SK-N-SH treated with all-trans-retinoic acid at 6 μM for 48 hours (cell line): ENCODE measurements around the gene EXO1.

Source experiments
- ATAC-seq: fragments of 200-7000 bp; cut with Tn5 transposase; 3 replicates; pipeline ENCODE4 v1.9.1; 2020; ENCODE audit warnings: mild to moderate bottlenecking, moderate library complexity
- ARNTL ChIP-seq: fragments of 450-650 bp; formaldehyde crosslinking; IDR thresholded peaks from 2 replicates; pipeline ENCODE4 v1.5.0; 2020; ENCODE audit warnings: low read depth, mild to moderate bottlenecking, moderate library complexity, borderline replicate concordance
- BACH2 ChIP-seq: fragments of 250-450 bp; sonication (Bioruptor Pico); IDR thresholded peaks from 2 replicates; pipeline ENCODE4 v1.9.0; 2021; ENCODE audit warnings: mild to moderate bottlenecking, borderline replicate concordance
- CSDC2 ChIP-seq: fragments of 250-450 bp; sonication (Bioruptor Pico); IDR thresholded peaks from 2 replicates; pipeline ENCODE4 v1.5.0; 2020; ENCODE audit warnings: mild to moderate bottlenecking, moderate library complexity
- CSRNP3 ChIP-seq: fragments of 250-450 bp; sonication (Bioruptor Pico); IDR thresholded peaks from 2 replicates; pipeline ENCODE4 v1.5.1; 2021; ENCODE audit warnings: mild to moderate bottlenecking, moderate library complexity
- ESRRG ChIP-seq: fragments of 250-450 bp; sonication (Bioruptor Pico); IDR thresholded peaks from 2 replicates; pipeline ENCODE4 v1.6.1; 2021; ENCODE audit warnings: mild to moderate bottlenecking
- GLIS3 ChIP-seq: fragments of 250-450 bp; sonication (Bioruptor Pico); IDR thresholded peaks from 2 replicates; pipeline ENCODE4 v1.5.0; 2020; ENCODE audit warnings: mild to moderate bottlenecking, moderate library complexity
- ISL1 ChIP-seq: fragments of 250-450 bp; sonication (Bioruptor Pico); IDR thresholded peaks from 2 replicates; pipeline ENCODE4 v2.1.2; 2022; ENCODE audit warnings: mild to moderate bottlenecking, moderate library complexity
- OSR1 ChIP-seq: fragments of 250-450 bp; sonication (Bioruptor Pico); IDR thresholded peaks from 2 replicates; pipeline ENCODE4 v1.8.0; 2022; ENCODE audit warnings: moderate library complexity, mild to moderate bottlenecking, inconsistent platforms
- POU6F1 ChIP-seq: fragments of 250-450 bp; sonication (Bioruptor Pico); IDR thresholded peaks from 2 replicates; pipeline ENCODE4 v1.8.0; 2021; ENCODE audit warnings: low read depth, mild to moderate bottlenecking, moderate library complexity, borderline replicate concordance
- PPARA ChIP-seq: fragments of 250-450 bp; sonication (Bioruptor Pico); IDR thresholded peaks from 2 replicates; pipeline ENCODE4 v1.5.0; 2020; ENCODE audit warnings: mild to moderate bottlenecking, borderline replicate concordance
- RARB ChIP-seq: fragments of 250-450 bp; sonication (Bioruptor Pico); IDR thresholded peaks from 2 replicates; pipeline ENCODE4 v1.8.0; 2021; ENCODE audit warnings: mild to moderate bottlenecking, moderate library complexity
- SNAI2 ChIP-seq: fragments of 250-450 bp; sonication (Bioruptor Pico); IDR thresholded peaks from 2 replicates; pipeline ENCODE4 v1.5.0; 2020; ENCODE audit warnings: mild to moderate bottlenecking, moderate library complexity
- TCF4 ChIP-seq: fragments of 250-450 bp; sonication (Bioruptor Pico); IDR thresholded peaks from 2 replicates; pipeline ENCODE4 v1.8.0; 2021; ENCODE audit warnings: mild to moderate bottlenecking, moderate library complexity, borderline replicate concordance
- TOX ChIP-seq: fragments of 250-450 bp; sonication (Bioruptor Pico); IDR thresholded peaks from 2 replicates; pipeline ENCODE4 v1.8.0; 2021; ENCODE audit warnings: mild to moderate bottlenecking, moderate library complexity, borderline replicate concordance
- ZC3H10 ChIP-seq: fragments of 250-450 bp; sonication (Bioruptor Pico); IDR thresholded peaks from 2 replicates; pipeline ENCODE4 v1.5.1; 2021; ENCODE audit warnings: mild to moderate bottlenecking, moderate library complexity
- ZFP30 ChIP-seq: fragments of 450-650 bp; formaldehyde crosslinking; IDR thresholded peaks from 2 replicates; pipeline ENCODE4 v1.5.0; 2022; ENCODE audit warnings: mild to moderate bottlenecking, moderate library complexity
- ZNF565 ChIP-seq: fragments of 450-650 bp; formaldehyde crosslinking; conservative IDR thresholded peaks from 2 replicates; pipeline ENCODE4 v1.5.0; 2020; ENCODE audit warnings: low read depth, mild to moderate bottlenecking, moderate library complexity
- ZNF70 ChIP-seq: fragments of 450-650 bp; formaldehyde crosslinking; IDR thresholded peaks from 2 replicates; pipeline ENCODE4 v1.5.0; 2020; ENCODE audit warnings: mild to moderate bottlenecking, moderate library complexity
- ZNF8 ChIP-seq: fragments of 450-650 bp; formaldehyde crosslinking; IDR thresholded peaks from 2 replicates; pipeline ENCODE4 v1.5.0; 2020; ENCODE audit warnings: mild to moderate bottlenecking, moderate library complexity
- TF ChIP-seq, protein P1 (sequence below): fragments of 250-450 bp; sonication (Bioruptor Pico); IDR thresholded peaks from 2 replicates; pipeline ENCODE4 v1.8.0; 2020; ENCODE audit warnings: mild to moderate bottlenecking, moderate library complexity, borderline replicate concordance
- TF ChIP-seq, protein P2 (sequence below): fragments of 250-450 bp; sonication (Bioruptor Pico); IDR thresholded peaks from 2 replicates; pipeline ENCODE4 v1.5.0; 2020; ENCODE audit warnings: mild to moderate bottlenecking, moderate library complexity
- TF ChIP-seq, protein P3 (sequence below): fragments of 250-450 bp; sonication (Bioruptor Pico); IDR thresholded peaks from 2 replicates; pipeline ENCODE4 v1.5.1; 2020; ENCODE audit warnings: low read depth, mild to moderate bottlenecking, moderate library complexity

The EXO1 gene

GRCh38 chr1:241837901-241838300 lies 10.1 kb upstream of the EXO1 start:
- 0 out of 3 replicates have a peak, but pooled peaks have one; percentile 13 for ATAC-seq
- TF ChIP-seq ZNF8 (no peak), ZNF70 (CRISPR knock-in tag) (no peak)
- TF ChIP-seq, protein P1, sequence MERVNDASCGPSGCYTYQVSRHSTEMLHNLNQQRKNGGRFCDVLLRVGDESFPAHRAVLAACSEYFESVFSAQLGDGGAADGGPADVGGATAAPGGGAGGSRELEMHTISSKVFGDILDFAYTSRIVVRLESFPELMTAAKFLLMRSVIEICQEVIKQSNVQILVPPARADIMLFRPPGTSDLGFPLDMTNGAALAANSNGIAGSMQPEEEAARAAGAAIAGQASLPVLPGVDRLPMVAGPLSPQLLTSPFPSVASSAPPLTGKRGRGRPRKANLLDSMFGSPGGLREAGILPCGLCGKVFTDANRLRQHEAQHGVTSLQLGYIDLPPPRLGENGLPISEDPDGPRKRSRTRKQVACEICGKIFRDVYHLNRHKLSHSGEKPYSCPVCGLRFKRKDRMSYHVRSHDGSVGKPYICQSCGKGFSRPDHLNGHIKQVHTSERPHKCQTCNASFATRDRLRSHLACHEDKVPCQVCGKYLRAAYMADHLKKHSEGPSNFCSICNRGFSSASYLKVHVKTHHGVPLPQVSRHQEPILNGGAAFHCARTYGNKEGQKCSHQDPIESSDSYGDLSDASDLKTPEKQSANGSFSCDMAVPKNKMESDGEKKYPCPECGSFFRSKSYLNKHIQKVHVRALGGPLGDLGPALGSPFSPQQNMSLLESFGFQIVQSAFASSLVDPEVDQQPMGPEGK (CRISPR knock-in tag), result no peak

GRCh38 chr1:241838897-241839296 lies 9.1 kb upstream of the EXO1 start:
- TF ChIP-seq ZC3H10 (no peak), SNAI2 (no peak), BACH2 (no peak), CSDC2 (CRISPR knock-in tag) (no peak), CSRNP3 (no peak), ESRRG (CRISPR knock-in tag) (no peak), ZNF8 (no peak), ARNTL (no peak), TCF4 (CRISPR knock-in tag) (no peak), ZFP30 (CRISPR knock-in tag) (no peak), TOX (CRISPR knock-in tag) (no peak), OSR1 (no peak), ZNF70 (CRISPR knock-in tag) (no peak), ZNF565 (CRISPR knock-in tag) (no peak)
- TF ChIP-seq, protein P2, sequence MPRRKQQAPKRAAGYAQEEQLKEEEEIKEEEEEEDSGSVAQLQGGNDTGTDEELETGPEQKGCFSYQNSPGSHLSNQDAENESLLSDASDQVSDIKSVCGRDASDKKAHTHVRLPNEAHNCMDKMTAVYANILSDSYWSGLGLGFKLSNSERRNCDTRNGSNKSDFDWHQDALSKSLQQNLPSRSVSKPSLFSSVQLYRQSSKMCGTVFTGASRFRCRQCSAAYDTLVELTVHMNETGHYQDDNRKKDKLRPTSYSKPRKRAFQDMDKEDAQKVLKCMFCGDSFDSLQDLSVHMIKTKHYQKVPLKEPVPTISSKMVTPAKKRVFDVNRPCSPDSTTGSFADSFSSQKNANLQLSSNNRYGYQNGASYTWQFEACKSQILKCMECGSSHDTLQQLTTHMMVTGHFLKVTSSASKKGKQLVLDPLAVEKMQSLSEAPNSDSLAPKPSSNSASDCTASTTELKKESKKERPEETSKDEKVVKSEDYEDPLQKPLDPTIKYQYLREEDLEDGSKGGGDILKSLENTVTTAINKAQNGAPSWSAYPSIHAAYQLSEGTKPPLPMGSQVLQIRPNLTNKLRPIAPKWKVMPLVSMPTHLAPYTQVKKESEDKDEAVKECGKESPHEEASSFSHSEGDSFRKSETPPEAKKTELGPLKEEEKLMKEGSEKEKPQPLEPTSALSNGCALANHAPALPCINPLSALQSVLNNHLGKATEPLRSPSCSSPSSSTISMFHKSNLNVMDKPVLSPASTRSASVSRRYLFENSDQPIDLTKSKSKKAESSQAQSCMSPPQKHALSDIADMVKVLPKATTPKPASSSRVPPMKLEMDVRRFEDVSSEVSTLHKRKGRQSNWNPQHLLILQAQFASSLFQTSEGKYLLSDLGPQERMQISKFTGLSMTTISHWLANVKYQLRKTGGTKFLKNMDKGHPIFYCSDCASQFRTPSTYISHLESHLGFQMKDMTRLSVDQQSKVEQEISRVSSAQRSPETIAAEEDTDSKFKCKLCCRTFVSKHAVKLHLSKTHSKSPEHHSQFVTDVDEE (CRISPR knock-in tag), result no peak
- TF ChIP-seq, protein P3, sequence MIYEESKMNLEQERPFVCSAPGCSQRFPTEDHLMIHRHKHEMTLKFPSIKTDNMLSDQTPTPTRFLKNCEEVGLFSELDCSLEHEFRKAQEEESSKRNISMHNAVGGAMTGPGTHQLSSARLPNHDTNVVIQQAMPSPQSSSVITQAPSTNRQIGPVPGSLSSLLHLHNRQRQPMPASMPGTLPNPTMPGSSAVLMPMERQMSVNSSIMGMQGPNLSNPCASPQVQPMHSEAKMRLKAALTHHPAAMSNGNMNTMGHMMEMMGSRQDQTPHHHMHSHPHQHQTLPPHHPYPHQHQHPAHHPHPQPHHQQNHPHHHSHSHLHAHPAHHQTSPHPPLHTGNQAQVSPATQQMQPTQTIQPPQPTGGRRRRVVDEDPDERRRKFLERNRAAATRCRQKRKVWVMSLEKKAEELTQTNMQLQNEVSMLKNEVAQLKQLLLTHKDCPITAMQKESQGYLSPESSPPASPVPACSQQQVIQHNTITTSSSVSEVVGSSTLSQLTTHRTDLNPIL (CRISPR knock-in tag), result no peak
- TF ChIP-seq, protein P1 (CRISPR knock-in tag), result no peak
- ATAC-seq, result no peak

DNA sequence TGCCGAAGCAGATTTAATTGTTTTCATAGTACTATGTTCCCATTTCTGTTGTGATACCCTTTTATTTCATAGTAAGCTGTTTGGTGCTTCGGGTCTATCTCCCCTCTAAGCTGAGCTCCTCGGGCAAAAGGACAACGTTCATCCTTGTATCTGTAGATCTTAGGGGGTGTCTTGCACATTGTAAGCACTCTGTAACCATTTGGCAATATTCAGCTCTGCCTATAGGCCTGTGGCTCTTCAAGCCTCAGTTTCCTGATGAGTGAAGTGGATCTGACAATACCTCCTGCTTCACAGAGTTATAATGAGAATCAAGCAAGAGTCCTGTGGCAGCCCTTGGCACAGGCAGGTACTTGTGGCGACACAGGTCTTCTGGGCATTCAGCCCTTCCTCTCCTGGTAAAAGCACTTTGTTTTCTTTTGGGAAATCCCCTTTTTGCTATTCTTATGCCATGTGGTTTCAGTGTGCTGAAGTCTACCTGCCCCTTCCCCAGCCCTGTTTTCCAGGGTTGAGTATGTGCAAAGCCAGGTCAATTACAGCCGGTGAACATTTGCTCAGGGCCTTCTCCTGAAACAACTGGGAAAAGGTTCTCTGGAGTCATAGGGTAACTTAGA lies 8.5 kb upstream of the EXO1 start:
- no peak for ATAC-seq
- TF ChIP-seq ZC3H10 (no peak), POU6F1 (CRISPR knock-in tag) (no peak), GLIS3 (CRISPR knock-in tag) (no peak), PPARA (CRISPR knock-in tag) (no peak), ARNTL (no peak), TCF4 (CRISPR knock-in tag) (no peak), RARB (CRISPR knock-in tag) (no peak), ZNF565 (CRISPR knock-in tag) (no peak), ZNF8 (no peak), OSR1 (no peak), ESRRG (CRISPR knock-in tag) (no peak), BACH2 (no peak), ISL1 (CRISPR knock-in tag) (no peak)
- TF ChIP-seq, protein P3 (CRISPR knock-in tag), result no peak
- TF ChIP-seq, protein P1 (CRISPR knock-in tag), result no peak
